Hepatocyte (in vitro differentiated cells): ENCODE results near the gene PXDN. TPM values are rescaled to one million over a fixed set of nuclear protein-coding genes. Genes with fewer than 3 reads are reported as not detected.

Experiments used
- DNase-seq: peaks from one replicate; pipeline ENCODE4 v3.0.0-alpha.2; 2016; ENCODE audit warnings: low spot score
- H2AFZ ChIP-seq: fragments of 200-600 bp; sonication (generic); 2 replicates; pipeline ENCODE4 v1.6.0; 2016; ENCODE audit warnings: antibody characterized with exemption, mild to moderate bottlenecking
- H3K27ac ChIP-seq: fragments of 200-600 bp; sonication (generic); 2 replicates; pipeline ENCODE4 v1.5.1; 2016; ENCODE audit warnings: mild to moderate bottlenecking
- H3K27me3 ChIP-seq: fragments of 200-600 bp; sonication (generic); 2 replicates; pipeline ENCODE4 v1.6.1; 2016
- H3K36me3 ChIP-seq: fragments of 200-600 bp; sonication (generic); replicated peaks from 2 replicates; pipeline ENCODE4 v1.5.1; 2016; ENCODE audit warnings: low read depth; ENCODE audit not compliant: insufficient read depth
- H3K4me1 ChIP-seq: fragments of 200-600 bp; sonication (generic); 2 replicates; pipeline ENCODE4 v1.5.1; 2016; ENCODE audit warnings: mild to moderate bottlenecking, moderate library complexity; ENCODE audit not compliant: insufficient read depth
- H3K4me2 ChIP-seq: fragments of 200-600 bp; sonication (generic); 2 replicates; pipeline ENCODE4 v1.6.0; 2016
- H3K4me3 ChIP-seq: fragments of 200-600 bp; sonication (generic); 2 replicates; pipeline ENCODE4 v1.5.1; 2016; ENCODE audit warnings: mild to moderate bottlenecking
- H3K79me2 ChIP-seq: fragments of 200-600 bp; sonication (generic); 2 replicates; pipeline ENCODE4 v1.6.0; 2017; ENCODE audit warnings: mild to moderate bottlenecking
- H3K9me2 ChIP-seq: fragments of 200-600 bp; sonication (generic); replicated peaks from 2 replicates; pipeline ENCODE4 v1.6.0; 2017; ENCODE audit warnings: mild to moderate bottlenecking; ENCODE audit not compliant: insufficient read depth
- H3K9me3 ChIP-seq: fragments of 200-600 bp; sonication (generic); 2 replicates; pipeline ENCODE4 v1.5.1; 2016; ENCODE audit warnings: low read depth, mild to moderate bottlenecking
- H4K20me1 ChIP-seq: fragments of 200-600 bp; sonication (generic); 2 replicates; pipeline ENCODE4 v1.6.0; 2016; ENCODE audit warnings: mild to moderate bottlenecking; ENCODE audit not compliant: insufficient read depth, poor library complexity, severe bottlenecking
- EZH2 ChIP-seq: fragments of 200-600 bp; sonication (generic); IDR thresholded peaks from 2 replicates; pipeline ENCODE4 v1.6.1; 2016; ENCODE audit warnings: antibody characterized with exemption, mild to moderate bottlenecking, borderline replicate concordance
- EZH2phosphoT487 ChIP-seq: fragments of 200-600 bp; sonication (generic); IDR thresholded peaks from one replicate; pipeline ENCODE4 v1.6.1; 2018; ENCODE audit warnings: antibody characterized with exemption, mild to moderate bottlenecking, low read depth, moderate library complexity; ENCODE audit not compliant: unreplicated experiment, severe bottlenecking
- WGBS: methylation state at CpG from one replicate; pipeline ENCODE4 v1.1.6; 2016; ENCODE audit warnings: low lambda C conversion rate; ENCODE audit errors: missing lambda C conversion rate; 5-methylcytosine and 5-hydroxymethylcytosine counted together
- polyA plus RNA-seq: library from polyadenylated mRNA; unstranded; fragments of >200 nt; fragmentation: Nextera tagmentation; extraction: Ambion mirVana; gene quantifications from 2 replicates; pipeline ENCODE4 v1.2.1, GENCODE V29; 2016
- total RNA-seq: library from RNA; depleted of rRNA; stranded (reverse); fragments of >200 nt; gene quantifications from 2 replicates; pipeline ENCODE4 v1.2.3, GENCODE V29; 2014
- TF ChIP-seq, protein P1 (sequence below): fragments of 200-600 bp; sonication (generic); IDR thresholded peaks from 2 replicates; pipeline ENCODE4 v1.5.1; 2016; ENCODE audit warnings: antibody characterized with exemption, mild to moderate bottlenecking; ENCODE audit not compliant: poor library complexity

PXDN gene
- total and polyA plus RNA-seq, 2 experiments from 2014 or later = 107 to 118 TPM

DNA sequence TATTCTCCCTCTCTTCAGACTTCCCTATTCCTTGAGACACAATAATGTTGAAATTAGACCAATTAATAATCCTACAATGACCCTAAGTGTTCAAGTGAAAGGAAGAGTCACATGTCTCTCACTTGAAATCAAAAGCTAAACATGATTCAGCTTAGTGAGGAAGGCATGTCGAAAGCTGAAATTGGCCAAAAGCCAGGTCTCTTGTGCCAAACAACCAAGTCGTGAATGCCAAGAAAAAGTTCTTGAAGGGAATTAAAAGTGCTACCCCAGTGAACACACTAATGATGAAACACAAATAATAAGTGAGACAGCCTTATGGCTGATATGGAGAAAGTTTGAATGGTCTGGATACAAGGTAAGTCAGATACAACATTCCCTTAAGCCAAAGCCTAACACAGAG is 115.4 kb downstream of the PXDN start:
- Histone ChIP-seq H3K9me3 (no peaks in the 10 kb centered on the region), H3K79me2 (no peaks in the 10 kb centered on the region), H3K9me2 (no peaks in the 10 kb centered on the region), H2AFZ (no peak overlapping the region), H3K27me3 (no peaks in the 10 kb centered on the region), H3K4me2 (no peak overlapping the region), H3K4me1 (peaks cover 33% of the 10 kb centered on the region), H3K4me3 (no peak overlapping the region), H3K27ac (no peak overlapping the region), H3K36me3 (no peaks in the 10 kb centered on the region), H4K20me1 (no peaks in the 10 kb centered on the region)
- no peak for DNase-seq
- TF ChIP-seq EZH2 = no peak
- TF ChIP-seq, protein P1, sequence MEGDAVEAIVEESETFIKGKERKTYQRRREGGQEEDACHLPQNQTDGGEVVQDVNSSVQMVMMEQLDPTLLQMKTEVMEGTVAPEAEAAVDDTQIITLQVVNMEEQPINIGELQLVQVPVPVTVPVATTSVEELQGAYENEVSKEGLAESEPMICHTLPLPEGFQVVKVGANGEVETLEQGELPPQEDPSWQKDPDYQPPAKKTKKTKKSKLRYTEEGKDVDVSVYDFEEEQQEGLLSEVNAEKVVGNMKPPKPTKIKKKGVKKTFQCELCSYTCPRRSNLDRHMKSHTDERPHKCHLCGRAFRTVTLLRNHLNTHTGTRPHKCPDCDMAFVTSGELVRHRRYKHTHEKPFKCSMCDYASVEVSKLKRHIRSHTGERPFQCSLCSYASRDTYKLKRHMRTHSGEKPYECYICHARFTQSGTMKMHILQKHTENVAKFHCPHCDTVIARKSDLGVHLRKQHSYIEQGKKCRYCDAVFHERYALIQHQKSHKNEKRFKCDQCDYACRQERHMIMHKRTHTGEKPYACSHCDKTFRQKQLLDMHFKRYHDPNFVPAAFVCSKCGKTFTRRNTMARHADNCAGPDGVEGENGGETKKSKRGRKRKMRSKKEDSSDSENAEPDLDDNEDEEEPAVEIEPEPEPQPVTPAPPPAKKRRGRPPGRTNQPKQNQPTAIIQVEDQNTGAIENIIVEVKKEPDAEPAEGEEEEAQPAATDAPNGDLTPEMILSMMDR = no peak
- TF ChIP-seq EZH2phosphoT487 = no peak
- 54% methylated on average over 2 of the region's 2 CpGs for WGBS

DNA sequence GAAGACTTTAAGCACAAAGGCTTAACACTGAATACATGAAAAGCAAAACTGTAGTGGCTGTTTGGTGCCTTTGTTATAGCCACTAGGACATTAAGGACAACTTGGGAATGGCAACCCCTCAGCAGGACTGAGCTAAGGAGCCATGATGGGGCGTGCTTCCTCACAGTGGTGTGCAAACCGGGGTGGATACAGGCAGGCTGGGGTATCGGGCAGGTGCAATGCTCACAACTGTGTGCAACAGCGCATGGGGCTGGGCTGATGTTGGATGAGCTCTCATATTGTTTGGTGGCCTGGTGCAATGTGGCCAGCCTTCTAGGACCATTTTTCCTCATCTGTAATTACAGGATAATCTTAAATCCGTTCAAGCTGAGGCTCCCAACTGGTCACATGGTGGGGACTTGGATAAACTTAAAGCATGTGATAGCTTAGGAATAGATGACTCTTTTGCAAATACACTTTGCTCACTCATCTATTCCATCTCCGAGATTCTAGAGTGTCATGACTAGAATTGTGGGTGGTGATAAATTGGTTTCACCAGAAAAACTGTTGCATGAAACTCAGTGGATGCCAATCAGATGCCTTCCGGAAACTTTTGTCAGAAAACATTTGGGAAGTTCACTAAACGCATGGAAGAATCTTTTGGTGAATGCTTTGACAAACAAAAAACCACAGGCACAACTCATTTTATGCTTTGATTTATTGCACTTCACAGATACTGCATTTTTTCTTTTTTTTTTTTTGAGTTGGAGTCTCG is 116.5 kb downstream of the PXDN start:
- DNase-seq = no peak
- Histone ChIP-seq H3K4me1 (peaks cover 24% of the 10 kb centered on the region), H3K27ac (no peak overlapping the region), H3K27me3 (no peaks in the 10 kb centered on the region), H3K4me3 (no peak overlapping the region), H4K20me1 (no peaks in the 10 kb centered on the region), H3K79me2 (no peaks in the 10 kb centered on the region), H3K9me3 (no peaks in the 10 kb centered on the region), H3K4me2 (no peak overlapping the region), H3K36me3 (no peaks in the 10 kb centered on the region), H3K9me2 (no peaks in the 10 kb centered on the region), H2AFZ (no peak overlapping the region)
- TF ChIP-seq EZH2 (no peak), EZH2phosphoT487 (no peak)
- TF ChIP-seq, protein P1 = no peak
- WGBS = 88% methylated on average over 9 of the region's 9 CpGs

DNA sequence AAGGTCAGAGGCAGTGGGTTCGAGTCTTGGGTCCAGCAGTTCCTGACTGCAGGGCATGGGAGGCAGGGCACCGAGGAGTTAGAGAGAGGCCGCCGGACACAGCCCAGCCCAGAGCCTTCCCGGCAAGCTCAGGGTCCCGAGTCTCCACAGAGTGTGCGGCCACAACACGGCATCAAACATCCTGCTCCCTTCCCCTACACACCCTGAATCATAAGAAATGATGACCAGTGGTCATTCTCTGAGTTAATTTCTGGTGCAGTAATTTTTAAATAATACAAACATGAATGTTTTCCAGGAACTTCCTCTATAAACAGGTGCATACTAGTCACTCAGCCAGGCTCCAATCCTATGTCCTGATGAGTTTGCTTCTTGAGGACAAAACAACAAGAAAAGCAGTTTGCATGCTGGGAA is 118.0 kb downstream of the PXDN start:
- Histone ChIP-seq H3K9me3 (no peaks in the 10 kb centered on the region), H3K27me3 (no peaks in the 10 kb centered on the region), H4K20me1 (no peaks in the 10 kb centered on the region), H3K4me1 (peaks cover 14% of the 10 kb centered on the region), H2AFZ (no peak overlapping the region), H3K27ac (no peak overlapping the region), H3K36me3 (no peaks in the 10 kb centered on the region), H3K9me2 (no peaks in the 10 kb centered on the region), H3K4me2 (no peak overlapping the region), H3K79me2 (no peaks in the 10 kb centered on the region), H3K4me3 (no peak overlapping the region)
- TF ChIP-seq EZH2 = no peak
- no peak for TF ChIP-seq EZH2phosphoT487
- TF ChIP-seq, protein P1 = no peak
- 83% methylated on average over 8 of the region's 8 CpGs for WGBS
- no peak for DNase-seq
